HT1080 (cell line): ENCODE results near the gene ATP8B2. TPM values are rescaled to one million over a fixed set of nuclear protein-coding genes. Genes with fewer than 3 reads are reported as not detected.
A peak's percentile ranks its signal among the peaks of the same experiment; 100 is the strongest.
"Not testable (repeated sequence)": the region's sequence is repeated elsewhere in the genome, so short reads cannot be mapped to it uniquely, and the experiment has no call there.

Experiments
- DNase-seq: peaks from one replicate; pipeline ENCODE4 v3.0.0-alpha.2; 2015; ENCODE audit warnings: low read depth
- total RNA-seq: library from RNA; depleted of rRNA; stranded (reverse); fragments of >200 nt; shearing (Covaris generic); gene quantifications from 2 replicates; pipeline ENCODE4 v1.2.3, GENCODE V29; 2014

ATP8B2 gene
- total RNA-seq, 1 experiment from 2014 or later, result 169 TPM

DNA sequence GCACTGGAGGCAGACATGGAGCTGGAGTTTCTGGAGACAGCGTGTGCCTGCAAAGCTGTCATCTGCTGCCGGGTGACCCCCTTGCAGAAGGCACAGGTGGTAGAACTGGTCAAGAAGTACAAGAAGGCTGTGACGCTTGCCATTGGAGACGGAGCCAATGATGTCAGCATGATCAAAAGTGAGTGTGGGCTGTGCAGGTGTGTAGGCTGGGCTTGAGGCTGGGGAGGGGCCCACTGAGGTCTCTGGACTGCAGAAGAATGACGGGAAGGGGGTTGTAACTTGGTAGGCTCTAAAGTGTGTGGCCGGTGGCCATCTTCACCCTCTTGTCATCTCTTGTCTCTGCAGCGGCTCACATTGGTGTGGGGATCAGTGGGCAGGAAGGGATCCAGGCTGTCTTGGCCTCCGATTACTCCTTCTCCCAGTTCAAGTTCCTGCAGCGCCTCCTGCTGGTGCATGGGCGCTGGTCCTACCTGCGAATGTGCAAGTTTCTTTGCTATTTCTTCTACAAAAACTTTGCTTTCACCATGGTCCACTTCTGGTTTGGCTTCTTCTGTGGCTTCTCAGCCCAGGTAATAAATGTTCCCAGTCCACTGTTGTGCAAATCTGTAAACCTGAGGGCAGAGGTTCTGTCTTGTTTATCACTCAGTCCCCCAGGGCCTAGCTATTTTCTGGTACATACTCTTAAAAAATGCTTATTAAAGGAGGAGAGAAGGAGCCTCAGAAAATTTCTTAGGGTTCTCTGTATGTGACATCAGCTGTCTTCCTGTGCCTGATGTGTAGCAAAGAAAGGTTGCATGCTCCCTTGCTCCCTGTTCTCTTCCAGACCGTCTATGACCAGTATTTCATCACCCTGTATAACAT, 19.9 kb downstream of the ATP8B2 start:
- peak; percentile 22 for DNase-seq

DNA sequence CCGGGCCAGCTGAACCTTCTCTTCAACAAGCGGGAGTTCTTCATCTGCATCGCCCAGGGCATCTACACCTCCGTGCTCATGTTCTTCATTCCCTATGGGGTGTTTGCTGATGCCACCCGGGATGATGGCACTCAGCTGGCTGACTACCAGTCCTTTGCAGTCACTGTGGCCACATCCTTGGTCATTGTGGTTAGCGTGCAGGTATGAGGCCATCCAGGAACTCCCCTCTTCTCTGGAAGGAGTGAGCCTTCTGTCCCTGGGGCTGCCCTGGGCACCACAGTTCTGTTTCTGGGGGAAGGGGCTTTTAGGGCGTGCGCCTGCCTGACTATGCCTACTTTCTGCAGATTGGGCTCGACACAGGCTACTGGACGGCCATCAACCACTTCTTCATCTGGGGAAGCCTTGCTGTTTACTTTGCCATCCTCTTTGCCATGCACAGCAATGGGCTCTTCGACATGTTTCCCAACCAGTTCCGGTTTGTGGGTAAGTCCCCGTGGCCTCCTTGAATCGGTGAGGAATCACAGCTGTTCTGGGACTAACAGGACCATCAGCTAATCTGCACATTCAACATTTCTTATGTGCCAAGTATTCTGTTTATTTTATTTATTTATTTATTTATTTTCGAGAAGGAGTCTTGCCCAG, 21.1 kb downstream of the ATP8B2 start:
- DNase-seq, result no peak

DNA sequence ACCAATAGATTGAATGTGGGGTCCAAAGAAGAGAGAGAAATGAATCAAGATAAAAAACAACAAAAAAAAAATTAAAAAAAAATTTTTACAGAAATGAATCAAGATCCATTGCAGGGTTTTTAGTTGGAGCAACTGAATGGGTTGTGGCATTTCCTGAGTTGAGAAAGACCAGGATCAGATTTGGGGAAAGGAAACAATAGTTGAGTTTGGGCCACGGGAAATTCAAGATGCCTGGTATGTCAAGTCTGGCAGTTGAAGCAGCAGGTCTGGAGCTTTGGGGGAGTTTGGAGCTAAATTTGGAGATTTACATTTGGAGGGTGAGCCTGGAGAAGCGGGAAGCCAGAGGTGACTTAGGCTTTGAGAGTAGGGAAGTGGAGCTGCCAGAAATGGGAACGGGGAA, 22.6 kb downstream of the ATP8B2 start:
- no peak for DNase-seq

DNA sequence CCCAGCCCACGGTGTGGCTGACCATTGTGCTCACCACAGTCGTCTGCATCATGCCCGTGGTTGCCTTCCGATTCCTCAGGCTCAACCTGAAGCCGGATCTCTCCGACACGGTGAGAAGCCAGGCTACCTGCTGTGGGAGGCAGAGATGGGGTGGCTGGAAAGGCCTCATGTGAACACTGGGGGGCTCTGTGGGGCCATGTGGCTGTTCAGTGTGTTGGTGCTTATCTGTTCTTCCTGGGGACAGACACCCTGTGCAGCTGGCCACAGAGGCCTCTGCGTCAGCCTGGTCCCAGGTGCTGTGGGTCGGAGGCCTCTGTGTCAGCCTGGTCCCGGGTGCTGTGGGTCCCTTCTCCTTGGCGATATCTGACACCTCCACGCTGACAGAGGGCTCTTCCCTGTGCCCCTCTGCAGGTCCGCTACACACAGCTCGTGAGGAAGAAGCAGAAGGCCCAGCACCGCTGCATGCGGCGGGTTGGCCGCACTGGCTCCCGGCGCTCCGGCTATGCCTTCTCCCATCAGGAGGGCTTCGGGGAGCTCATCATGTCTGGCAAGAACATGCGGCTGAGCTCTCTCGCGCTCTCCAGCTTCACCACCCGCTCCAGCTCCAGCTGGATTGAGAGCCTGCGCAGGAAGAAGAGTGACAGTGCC, 23.2 kb downstream of the ATP8B2 start:
- no peak for DNase-seq

DNA sequence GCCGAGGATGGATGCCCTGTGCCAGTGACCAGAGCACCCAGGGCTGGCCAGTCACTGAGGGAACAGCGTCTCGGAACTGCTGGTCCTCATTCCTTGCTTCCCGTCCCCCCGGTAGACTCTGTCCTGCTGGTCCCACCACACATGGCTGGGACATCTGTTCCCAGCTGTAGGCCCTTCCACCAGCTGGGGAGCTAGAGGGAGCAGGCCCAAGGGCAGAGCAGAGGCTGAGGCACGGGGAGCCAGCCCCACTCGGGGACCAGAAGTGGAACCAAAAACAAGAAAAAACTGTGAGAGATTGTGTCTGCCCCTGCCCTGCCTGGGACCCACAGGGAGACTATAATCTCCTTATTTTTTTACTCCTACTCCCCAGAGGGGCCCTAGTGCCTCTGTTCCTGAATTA, 23.8 kb downstream of the ATP8B2 start:
- DNase-seq, result no peak

DNA sequence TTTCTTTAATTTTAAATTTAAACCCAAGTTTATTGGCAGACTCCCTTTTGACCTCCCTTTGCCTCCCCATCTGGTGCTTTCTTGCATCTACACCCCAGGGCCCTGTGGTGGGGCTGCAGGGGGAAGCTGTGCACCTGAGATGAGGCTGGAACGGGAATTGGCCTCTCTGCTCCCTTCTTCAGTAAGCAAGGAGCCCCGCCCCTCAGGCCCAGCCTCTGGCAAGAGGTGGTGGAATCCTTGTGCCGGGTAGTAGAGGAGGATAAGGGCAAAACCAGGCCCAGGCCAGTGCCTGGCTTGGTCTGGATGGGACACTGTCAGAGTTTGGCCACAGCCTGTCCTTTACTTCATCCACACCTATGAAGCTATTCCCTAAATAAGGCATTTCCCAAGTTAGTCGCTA, 25.1 kb downstream of the ATP8B2 start:
- no peak for DNase-seq

DNA sequence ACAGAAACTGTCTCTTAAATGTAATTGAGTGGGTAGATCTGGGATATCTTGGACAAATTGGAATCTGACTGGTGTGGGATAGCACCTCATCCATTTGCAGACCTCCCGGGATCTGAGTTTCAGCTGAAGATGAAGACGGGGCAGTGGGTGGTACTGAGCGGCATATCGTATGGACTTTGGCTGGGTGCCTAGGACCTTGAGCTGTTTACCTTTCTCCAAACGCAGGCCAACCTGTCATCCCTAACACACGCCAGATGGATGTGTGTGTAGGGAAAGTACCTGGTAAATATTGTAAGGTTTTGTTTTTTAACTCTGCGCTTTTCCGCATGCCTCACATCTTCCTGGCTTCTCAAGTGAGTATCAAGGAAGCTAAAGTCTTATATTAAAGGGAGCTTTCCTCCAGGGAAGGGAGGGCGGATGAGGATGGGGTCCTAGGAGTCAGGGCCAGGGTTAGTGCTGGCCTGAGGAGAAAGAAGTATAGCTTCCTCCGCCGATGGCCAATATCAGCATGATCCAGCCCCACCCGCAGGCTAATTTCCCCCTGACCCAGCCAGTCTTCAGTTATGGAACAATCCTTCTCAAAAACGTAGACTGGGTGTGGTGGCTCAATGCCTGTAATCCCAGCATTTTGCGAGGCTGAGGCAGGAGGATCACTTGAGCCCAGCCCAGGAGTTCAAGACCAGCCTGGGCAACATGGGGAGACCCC, 26.2 kb downstream of the ATP8B2 start:
- DNase-seq, result no peak

DNA sequence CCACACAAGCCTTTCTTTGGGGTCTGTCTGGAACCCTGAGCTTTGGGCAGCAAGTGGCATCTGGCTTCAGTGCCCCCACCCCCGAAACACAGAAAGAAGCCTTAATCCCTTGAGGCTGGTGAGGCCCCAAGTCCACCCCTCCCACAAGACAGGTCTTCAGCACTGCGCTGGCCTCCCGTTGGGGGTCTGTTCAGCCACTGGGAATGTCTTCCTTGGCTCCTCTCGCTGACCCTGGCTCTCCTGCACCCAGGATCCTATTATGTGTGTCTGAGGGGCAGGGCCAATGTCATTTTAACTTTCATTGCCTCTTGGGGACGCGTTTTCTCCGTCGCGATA, 26.9 kb downstream of the ATP8B2 start:
- DNase-seq, result no peak

DNA sequence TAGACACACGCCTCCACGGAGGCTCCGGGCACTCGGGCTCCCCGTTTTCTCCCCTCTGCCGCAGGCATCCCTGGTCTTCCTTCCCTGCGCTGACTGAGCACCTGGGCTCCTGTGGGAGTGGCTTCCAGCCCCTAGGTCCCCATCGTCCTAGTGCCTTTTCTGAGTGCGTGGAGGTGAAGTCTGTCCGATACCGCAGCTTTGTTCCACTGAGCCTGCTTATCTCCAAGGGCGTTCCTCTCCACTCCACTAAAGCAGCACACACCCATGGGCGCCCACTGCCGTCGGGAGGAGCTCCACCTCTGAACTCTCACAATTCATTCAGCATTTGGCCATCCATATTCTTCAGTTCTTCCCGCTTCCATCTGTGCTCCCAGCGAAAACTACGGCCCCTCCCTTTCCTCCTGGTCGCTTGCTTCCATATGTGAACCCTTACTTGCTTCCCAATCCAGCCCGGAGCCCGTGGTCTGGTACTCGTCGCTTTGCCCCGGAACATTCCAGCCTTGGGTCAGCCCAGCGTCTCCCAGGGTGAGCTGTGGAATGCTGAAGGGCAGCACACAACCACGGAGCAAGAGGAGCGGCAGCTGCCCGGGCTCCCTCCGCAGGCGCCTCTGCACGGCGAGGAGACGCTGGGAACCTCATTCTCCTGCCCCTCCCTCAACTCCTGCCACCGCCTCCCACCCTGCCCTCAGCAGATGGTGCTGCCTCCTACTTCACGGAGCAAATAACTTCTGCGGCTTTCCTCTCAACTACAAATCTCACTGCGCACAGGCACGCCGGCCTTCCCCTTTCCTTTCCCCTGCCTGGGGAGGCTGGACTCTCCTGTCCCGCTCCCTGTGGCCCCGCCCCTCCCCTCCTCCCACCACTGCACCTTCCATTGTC, 27.5 kb downstream of the ATP8B2 start:
- no peak for DNase-seq

DNA sequence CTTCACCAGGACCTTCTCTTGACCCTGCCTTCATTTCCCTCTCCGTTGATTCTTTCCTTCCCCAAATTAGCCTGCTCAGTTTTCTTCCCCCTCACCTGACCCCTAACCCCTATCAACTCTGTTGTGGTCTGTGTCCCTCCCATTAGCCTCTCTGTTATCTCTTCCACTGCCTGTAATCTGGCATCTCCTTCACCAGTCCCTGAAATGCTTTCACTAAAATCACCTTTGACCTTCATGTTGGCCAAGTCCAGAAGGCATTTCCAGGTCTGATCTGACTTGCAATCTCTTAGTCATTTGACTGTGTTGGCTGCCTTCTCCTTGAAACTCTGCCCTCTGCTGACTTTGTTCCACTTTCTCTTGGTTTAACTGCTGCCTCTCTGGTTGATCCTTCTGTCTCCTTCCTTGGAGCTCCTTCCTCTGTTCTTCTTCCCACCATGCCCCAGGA, 28.2 kb downstream of the ATP8B2 start:
- no peak for DNase-seq

DNA sequence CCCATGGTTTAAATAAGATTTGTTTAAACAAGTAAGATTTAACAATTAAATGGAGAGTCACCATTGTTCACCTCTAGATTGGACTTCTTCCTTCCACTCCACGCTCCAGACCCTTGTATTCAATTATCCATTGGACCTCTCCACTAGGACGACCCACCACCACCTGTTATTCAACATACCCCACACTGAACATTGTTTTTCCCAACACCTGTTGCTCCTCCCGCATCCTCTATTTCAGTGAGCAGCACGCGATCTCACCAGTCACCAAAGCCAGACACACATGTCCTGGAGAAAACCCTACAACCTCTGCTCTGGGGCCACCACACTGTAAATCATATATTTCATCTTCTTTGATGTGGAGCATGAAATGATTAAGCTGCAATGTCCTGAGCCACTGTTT, 28.6 kb downstream of the ATP8B2 start:
- no peak for DNase-seq

DNA sequence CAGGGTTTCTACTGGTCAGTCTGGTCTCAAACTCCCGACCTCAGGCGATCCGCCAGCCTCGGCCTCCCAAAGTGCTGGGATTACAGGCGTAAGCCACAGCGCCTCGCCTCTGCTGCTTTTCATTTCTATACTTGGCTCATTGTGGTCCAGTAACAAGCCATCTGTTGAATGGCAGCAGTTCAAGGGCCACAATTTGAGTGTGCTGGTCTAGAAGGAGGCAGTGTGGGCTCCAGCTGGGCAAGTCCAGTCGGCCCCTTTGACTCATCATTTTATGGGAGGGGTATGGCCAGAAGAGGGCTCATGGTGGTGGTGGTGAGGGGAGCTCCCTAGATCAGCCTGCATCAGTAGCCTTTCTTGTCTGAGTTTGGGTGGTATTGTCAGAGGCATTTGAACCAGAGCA, 33.2 kb downstream of the ATP8B2 start:
- no peak for DNase-seq

DNA sequence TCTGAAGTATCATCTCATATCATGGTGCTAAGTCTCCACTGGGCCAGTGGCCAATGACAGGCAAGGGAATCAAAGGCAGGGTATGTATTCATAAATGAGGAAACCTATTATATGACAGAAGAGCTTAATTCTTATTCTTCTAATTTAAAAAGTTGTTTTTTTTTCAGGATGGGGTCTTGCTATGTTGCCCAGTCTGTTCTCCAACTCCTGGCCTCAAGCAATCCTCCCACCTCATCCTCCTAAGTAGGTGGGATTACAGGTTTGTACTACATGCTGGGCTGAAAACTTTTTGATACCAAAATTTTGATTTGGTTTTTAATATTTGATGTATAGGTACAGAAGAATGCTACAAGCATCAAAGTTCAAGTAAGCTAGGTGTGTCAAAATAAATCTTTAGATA, 35.0 kb downstream of the ATP8B2 start:
- DNase-seq, result no peak

DNA sequence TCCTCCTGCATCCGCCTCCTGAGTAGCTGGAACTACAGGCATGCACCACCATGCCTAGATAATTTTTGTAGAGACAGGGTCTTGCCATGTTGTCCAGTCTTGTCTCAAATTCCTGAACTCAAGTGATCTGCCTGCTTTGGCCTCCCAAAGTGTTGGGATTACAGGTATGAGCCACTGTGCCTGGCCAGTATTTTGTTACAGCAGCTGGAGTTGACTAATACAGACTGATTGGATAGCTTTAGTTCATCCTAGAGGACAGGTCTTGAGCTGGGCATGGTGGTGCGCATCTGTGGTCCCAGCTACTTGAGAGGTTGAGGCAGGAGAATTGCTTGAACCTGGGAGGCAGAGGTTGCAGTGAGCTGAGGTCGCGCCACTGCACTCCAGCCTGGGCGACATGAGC, 35.6 kb downstream of the ATP8B2 start:
- not testable (repeated sequence) for DNase-seq

DNA sequence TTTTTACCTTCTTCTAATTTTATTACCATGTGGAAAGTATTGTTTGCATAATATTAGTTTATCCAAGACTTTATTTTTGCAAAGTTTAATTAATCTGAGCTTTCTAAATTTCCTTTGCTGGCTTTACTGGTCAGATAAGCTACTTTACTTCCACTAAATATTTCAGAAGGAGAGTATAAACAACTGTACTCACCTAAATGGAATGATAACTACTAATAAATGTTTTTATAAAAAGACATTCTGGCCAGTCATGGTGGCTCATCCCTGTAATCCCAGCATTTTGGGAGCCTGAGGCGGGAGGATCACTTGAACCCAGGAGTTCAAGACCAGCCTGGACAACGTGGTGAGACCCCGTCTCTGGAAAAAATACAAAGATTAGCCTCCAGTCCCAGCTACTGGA, 36.0 kb downstream of the ATP8B2 start:
- no peak for DNase-seq

DNA sequence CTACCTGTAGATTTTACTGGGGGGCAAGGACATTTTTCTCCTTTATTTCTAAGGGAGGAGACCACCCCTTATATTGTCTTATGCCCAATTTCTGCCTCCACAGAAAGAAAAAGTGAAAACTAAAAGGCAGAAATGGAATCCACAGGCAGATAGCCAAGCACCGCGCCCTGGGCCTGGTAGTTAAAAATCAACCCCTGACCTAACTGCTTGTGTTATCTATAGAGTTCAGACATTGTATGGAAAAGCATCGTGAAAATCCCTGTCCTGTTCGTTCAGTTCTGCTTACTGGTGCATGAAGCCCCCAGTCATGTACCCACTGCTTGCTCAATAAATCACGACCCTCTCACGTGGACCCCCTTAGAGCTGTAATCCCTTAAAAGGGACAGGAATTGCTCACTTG, 46.1 kb downstream of the ATP8B2 start:
- DNase-seq, result no peak

DNA sequence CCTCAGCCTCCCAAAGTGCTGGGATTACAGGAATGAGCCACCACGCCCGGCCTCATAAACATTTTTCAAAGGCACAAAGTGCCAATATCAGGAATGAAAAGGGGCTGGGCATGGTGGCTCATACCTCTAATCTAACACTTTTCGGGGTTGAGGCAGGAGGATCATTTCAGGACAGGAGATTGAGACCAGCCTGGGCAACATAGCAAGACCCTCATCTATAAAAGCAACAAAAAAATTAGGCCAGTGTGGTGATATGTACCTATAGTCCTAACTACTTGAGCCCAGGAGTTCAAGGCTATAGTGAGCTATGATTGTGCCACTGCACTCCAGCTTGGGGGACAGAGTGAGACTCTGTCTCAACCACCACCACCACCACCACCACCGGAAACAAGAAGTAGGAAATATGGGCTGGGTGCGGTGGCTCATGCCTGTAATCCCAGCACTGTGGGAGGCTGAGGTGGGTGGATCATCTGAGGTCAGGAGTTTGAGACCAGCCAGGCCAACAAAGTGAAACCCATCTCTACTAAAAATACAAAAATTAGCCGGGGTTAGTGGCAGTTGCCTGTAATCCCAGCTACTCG, 48.5 kb downstream of the ATP8B2 start:
- not testable (repeated sequence) for DNase-seq

DNA sequence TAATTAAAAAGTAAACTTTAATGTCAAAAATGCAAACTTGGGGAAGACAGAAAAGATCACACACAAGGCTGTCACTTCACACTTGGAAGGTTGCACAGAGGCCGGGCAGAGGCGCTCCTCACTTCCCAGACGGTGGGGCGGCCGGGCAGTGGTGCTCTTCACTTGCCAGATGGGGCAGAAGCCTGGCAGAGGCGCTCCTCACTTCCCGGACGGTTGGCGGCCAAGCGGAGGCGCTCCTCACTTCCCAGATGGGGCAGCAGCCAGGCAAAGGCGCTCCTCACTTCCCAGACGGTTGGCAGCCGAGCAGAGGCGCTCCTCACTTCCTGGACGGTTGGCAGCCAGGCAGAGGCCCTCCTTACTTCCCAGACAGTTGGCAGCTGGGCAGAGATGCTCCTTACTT, 54.0 kb downstream of the ATP8B2 start:
- DNase-seq, result no peak

DNA sequence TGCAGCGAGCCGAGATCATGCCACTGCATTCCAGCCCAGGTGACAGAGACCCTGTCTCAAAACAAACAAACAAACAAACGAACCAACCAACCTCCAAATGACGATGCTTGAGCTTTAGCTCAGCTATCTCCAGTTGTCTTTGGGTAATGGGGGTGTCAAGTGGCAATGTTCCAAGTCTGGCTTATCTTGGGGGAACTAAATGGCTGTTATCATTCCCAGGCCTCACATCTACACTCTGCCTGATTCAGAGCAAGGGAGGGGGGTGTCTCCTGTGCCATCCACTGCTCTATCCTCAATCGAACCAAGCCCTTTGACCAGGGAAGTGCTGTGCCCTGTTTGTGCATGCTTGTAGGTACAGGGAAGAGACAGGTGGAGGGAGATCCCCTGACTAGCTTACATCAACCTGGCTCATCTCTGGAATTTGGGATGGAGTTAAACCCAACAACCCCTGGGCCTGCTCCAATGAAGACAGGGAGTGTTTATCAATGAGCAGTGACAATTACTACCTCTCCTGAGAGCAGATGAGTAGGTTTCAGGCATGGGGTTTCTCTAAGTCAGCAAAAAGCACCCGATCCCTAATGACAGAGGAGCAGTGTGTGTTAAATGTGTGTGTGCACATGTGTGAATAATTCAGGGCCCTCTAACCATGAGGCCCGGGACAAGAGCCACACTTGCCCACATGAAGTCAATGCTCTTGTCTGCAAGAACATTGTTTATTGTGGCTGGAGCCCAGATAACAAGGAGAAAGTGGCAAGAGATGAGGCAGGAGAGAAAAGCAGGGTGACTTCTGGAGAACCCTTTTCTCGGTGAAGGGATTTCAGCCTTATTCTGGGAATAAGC, 59.5 kb downstream of the ATP8B2 start:
- DNase-seq, result no peak
